DMS 273 (cell line): ENCODE data around the gene ARHGEF28.
A peak's percentile ranks its signal among the peaks of the same experiment; 100 is the strongest.

Experiments
- DNase-seq: peaks from one replicate; lab custom pipeline; 2025; ENCODE audit not compliant: unreplicated experiment; lab: John Stamatoyannopoulos, UW

Gene ARHGEF28

DNA sequence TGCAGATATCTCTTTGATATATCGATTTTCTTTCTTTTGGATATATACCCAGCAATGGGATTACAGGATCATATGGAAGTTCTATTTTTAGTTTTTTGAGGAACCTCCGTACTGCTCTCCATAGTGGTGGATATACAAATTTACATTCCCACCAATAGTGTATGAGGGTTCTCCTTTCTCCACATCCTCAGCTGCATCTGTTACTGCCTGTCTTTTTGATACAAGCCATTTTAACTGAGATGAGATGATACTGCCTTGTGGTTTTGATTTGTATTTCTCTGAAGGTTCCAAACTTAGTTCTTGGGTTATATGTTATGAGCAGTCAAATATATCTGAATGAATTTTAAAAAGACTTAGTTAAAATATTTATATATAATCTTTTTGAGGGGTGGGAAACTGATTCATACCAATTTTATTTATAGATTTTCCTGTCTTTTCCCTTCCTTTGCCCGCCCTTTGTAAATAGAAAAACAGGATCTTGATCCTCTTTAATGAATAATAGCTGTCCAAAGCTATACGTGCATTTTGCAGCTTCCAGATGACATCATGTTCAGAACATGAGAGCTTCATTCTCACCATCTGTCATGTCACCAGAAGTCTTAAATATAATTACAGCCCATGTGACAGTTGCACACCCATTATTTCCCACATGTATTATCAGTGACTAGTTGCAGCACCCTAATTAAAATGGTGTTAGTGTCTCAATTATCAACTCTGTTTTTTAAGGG, 6.2 kb upstream of the ARHGEF28 start:
- DNase-seq, result peak; percentile 90

DNA sequence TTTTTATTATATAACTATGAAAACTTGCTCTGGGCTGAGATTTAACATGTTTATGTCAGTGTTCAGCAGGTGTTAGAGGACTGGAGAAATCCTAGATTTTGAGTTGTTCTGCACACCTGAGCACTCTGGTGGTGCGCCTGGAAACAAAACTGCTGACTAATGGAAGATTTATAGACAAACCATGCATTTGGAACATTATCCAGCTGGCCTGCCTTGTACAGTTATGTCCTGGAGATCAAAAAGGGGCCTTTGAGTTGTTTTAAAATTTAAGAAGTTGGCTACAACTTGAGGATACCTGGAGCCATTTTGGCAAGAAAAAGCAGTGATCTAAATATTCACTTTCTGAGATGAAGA, 5.7 kb upstream of the ARHGEF28 start:
- DNase-seq, result no peak

DNA sequence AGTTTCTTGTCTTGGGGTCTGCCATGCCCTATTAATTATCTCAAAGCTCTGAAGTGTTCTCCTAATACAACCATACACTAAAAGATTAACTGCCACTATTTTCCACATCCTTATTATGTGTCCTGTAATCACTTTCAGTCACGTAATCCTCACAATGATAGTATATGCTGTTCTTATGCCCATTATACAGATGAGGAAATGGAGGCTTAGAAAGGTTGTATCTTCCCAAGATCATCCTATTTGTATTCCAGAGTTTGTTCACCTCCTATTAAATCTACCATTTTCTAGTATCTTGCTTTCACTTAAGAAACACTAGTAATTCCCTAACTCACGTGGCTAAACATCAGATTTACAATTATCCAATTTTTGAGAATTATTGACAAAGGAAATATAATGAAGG, 2.9 kb upstream of the ARHGEF28 start:
- no peak for DNase-seq

- no peak for DNase-seq
These were observed 2.0 kb upstream of the ARHGEF28 start for GRCh38 chr5:73623901-73624404.

DNA sequence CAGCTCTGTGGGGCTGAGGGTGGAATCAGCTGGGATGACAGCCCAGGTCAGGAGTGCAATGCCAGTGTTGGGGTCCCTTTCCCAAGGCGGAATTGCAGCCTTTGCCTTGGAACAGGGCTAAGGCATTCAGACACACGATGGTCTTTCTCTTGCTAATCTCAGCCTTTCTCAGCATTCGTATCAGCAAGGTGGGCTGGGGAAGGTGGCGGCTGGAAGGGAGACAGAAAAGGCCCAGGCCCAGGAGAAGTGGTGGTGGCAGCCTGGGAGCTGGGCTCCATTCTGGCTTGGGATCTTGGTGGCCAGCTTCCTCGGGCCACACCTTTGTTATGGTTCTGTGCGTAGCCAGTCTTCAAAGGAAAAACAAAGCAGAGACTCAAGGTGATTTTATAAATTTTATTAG, 1.1 kb upstream of the ARHGEF28 start:
- no peak for DNase-seq

- DNase-seq, result peak; percentile 71
These were observed 538 bp upstream of the ARHGEF28 start for GRCh38 chr5:73625372-73625943.

- DNase-seq, result peak; percentile 56
These were observed 868 bp downstream of the ARHGEF28 start for GRCh38 chr5:73626814-73627313.

- DNase-seq, result no peak
These were observed 3.5 kb downstream of the ARHGEF28 start for GRCh38 chr5:73629456-73629855.

- peak; percentile 31 for DNase-seq
These were observed 4.8 kb downstream of the ARHGEF28 start for GRCh38 chr5:73630765-73631164.

DNA sequence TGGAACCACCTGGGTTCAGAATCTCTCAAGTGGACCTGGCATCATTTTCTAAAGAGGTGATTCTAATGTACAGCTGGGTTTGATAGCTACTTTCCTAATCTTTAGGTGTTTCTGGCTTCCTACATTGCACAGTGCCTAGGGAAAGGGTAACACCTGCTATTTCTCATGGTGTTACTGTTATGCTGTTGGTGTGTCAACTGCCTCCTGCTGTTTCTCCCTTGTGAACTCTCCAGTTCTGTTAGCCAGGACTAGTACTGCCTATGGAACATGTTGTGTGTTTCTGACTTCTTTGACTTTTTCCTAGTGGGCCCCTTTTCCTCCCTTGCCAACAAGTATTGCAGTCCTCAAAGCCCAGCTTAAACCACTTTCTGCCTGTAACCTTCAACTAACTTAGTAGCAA, 5.5 kb downstream of the ARHGEF28 start:
- DNase-seq, result no peak

GRCh38 chr5:73633060-73633459, 7.1 kb downstream of the ARHGEF28 start:
- no peak for DNase-seq

- DNase-seq, result no peak
These were observed 10.4 kb downstream of the ARHGEF28 start for GRCh38 chr5:73636408-73636807.

- DNase-seq, result peak; percentile 46
These were observed 11.6 kb downstream of the ARHGEF28 start for GRCh38 chr5:73637565-73637964.

GRCh38 chr5:73638344-73639095, 12.5 kb downstream of the ARHGEF28 start:
- no peak for DNase-seq

DNA sequence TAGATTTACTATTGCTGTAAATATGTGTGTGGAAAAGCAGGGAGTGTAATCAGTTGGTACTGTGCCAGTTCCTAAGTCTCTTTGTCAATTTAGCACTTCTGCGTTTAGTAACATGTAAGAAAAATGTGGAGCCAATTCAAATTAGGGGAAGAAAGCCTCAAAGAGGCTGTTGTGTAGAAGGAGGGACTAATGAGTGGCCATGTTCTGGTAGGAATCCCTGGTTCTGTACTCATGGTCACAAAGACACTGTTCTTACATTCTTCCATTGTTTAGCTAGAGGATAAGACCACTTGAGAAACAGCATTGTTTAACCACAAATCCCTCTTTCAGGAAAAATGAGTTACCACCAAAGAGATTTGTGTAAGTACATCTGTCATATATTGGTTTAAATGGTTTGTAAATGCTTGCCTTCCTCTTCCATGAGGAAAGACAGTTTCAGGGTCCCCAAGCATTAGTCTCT, 14.9 kb downstream of the ARHGEF28 start:
- DNase-seq, result no peak

- DNase-seq, result no peak
These were observed 15.8 kb downstream of the ARHGEF28 start for GRCh38 chr5:73641811-73642210.

DNA sequence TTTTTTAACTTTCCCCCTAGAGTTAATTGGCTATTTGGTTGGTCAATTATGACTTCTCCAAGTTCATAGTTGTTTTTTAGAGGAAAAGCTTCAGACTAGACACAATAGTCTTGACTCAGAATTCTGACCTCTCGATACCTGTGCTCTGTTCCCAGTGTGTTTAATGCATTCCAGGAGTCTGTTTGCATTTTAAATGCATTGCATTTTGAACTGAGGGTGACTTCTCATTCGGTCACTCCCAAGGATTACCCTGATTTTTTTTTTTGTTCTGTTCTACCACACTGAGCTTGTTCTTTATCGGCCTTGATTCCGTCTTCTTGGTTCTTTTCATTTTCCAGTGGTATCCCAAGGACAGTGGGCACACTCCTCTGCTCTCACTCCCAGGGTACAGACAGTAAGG, 16.3 kb downstream of the ARHGEF28 start:
- DNase-seq, result no peak

DNA sequence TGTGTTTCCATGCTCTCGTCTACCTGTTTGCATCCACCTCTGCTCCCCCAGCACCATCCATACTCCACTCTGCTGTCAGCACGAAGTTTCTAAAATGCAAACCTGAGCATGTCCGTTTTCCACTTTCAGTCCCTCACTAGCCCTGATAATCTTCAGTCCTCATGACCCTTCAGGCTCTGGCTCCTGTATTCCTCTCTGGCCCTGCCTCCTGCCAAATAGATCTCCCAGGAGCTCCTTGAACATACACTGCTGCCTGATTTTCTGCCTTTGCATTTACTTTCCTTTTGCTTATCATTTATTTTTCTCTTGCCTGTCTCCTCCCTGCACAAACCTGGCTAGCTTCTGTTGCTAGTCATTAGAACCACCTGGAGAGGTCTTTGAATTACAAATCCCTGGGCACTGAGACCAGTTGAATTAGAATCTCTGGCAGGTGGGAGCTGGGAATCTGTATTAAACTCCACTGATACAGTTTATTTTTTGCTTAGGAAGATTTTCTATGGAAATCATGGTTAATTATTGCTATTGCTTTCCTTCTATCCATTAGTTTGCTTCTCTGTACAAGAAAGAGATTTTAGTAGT, 18.5 kb downstream of the ARHGEF28 start:
- DNase-seq, result peak; percentile 32

GRCh38 chr5:73647721-73648120, 21.7 kb downstream of the ARHGEF28 start:
- no peak for DNase-seq

DNA sequence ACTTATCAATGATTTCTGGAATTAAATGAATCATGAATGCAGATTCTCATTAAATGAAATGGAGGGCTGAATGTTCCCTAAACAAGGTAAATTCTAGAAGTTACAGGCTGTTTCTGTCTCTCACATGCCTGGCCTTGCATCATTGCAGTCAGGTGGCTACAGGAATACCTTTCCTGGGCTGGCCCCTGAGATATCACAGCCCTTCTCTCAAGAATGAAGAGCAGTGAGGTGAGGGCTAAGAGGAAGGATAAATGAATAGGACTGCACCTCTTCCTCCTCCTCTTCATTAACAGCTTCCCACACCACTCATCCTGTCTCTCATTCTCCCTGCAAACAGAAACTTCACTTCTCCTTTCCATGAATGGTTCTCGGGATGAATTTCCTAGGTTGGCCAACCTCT, 22.5 kb downstream of the ARHGEF28 start:
- DNase-seq, result no peak

- DNase-seq, result no peak
These were observed 23.9 kb downstream of the ARHGEF28 start for GRCh38 chr5:73649926-73650325.
